ENCODE data around the gene CARD11. TPM values are rescaled to one million over a fixed set of nuclear protein-coding genes. Genes with fewer than 3 reads are reported as not detected.
A peak's percentile ranks its signal among the peaks of the same experiment; 100 is the strongest.

Gene CARD11
- total RNA-seq, 1 donor from 2014 or later = 11.0 TPM

DNA sequence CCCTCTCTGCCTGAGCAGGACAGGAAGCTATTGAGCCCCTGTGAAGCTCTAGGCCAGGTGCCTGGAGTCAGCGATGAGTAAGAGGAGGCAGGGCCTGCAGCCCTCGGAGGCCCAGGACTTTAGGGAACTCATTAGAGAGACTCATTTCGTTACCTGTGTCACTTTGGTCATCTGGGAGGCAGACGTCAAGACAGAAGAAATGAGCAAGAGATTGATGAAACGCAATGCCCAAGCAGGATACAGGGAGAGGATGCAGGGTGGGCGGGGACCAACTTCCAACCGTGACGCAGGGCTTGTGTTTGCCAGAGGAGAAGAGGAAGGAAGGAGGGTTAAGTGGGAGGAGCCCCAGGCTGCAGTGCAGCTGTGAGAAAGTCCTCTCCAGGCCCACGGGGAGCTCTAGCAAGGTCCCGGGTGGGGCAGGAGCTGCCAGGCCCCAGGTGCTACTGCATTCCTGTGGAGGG is 173.2 kb downstream of the CARD11 start:
- Mint-ChIP-seq H3K27me3 (no peaks in the 10 kb centered on the region), H3K4me1 (ENCODE audit: low read depth) (peaks cover 3% of the 10 kb centered on the region), H3K4me3 (ENCODE audit: low read depth) (no peak overlapping the region), H3K27ac (no peak overlapping the region), H3K9me3 (ENCODE audit: low read depth) (no peaks in the 10 kb centered on the region), H3K36me3 (ENCODE audit: insufficient read depth) (no peaks in the 10 kb centered on the region)
- TF ChIP-seq CTCF (IDR thresholded peaks at IDR 0.05; ENCODE audit: unreplicated experiment) = no peak
- DNase-seq (ENCODE audit: low spot score, unreplicated experiment) = no peak

GRCh38 chr7:2869981-2870380 is 173.7 kb downstream of the CARD11 start:
- no peak for DNase-seq (ENCODE audit: low spot score, unreplicated experiment)
- no peak for TF ChIP-seq CTCF (IDR thresholded peaks at IDR 0.05; ENCODE audit: unreplicated experiment)
- Mint-ChIP-seq H3K4me1 (ENCODE audit: low read depth) (peaks cover 3% of the 10 kb centered on the region), H3K4me3 (ENCODE audit: low read depth) (no peak overlapping the region), H3K36me3 (ENCODE audit: insufficient read depth) (no peaks in the 10 kb centered on the region), H3K27ac (no peak overlapping the region), H3K27me3 (no peaks in the 10 kb centered on the region), H3K9me3 (ENCODE audit: low read depth) (no peaks in the 10 kb centered on the region)

GRCh38 chr7:2866601-2867000 is 177.1 kb downstream of the CARD11 start:
- Mint-ChIP-seq H3K4me1 (ENCODE audit: low read depth) (peaks cover 10% of the 10 kb centered on the region), H3K4me3 (ENCODE audit: low read depth) (no peak overlapping the region)

DNA sequence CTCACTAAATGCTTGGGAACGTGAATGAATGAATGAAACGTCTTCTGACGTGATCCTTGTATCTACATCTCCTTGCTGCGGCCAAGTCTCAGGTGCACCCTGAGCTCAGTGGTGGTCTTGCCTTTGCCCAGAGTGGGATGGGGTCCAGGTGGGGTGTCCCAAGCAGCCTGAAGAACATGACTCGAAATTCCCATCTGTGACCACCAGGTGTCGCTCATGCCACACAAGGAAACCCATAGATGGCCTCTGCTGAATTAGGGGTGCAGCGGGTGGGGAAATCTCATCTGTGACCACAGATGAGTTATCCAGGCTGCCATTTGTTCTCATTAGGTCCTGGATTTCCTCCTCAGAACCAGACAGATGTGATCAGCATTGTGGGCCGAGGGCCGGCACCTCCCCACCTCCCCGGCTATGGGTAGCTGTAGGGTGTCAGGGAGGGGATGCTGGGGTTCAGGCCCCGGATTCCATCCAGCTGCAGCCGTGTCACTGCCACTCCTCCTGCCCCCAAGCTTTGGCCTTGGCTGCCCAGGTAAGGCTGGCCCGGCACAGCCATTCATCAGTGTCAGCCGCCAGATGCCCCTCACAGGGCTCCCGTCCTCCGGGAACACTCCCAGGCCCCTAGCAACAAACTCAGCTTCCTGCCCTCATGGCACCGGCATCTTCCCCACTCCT is 178.5 kb downstream of the CARD11 start:
- Mint-ChIP-seq H3K36me3 (ENCODE audit: insufficient read depth) (no peaks in the 10 kb centered on the region), H3K4me3 (ENCODE audit: low read depth) (no peak overlapping the region), H3K4me1 (ENCODE audit: low read depth) (peaks cover 14% of the 10 kb centered on the region), H3K27me3 (no peaks in the 10 kb centered on the region), H3K27ac (no peak overlapping the region), H3K9me3 (ENCODE audit: low read depth) (no peaks in the 10 kb centered on the region)
- TF ChIP-seq CTCF (IDR thresholded peaks at IDR 0.05; ENCODE audit: unreplicated experiment) = peak; percentile 95
- peak; percentile 60 for DNase-seq (ENCODE audit: low spot score, unreplicated experiment)

More at GRCh38 chr7:2866601-2867000, 177.1 kb downstream of the CARD11 start:
- no peak for DNase-seq (ENCODE audit: low spot score, unreplicated experiment)
- H3K27me3 Mint-ChIP-seq = no peaks in the 10 kb centered on the region
- no peak for TF ChIP-seq CTCF (IDR thresholded peaks at IDR 0.05; ENCODE audit: unreplicated experiment)
- no peaks in the 10 kb centered on the region for H3K36me3 Mint-ChIP-seq (ENCODE audit: insufficient read depth)
- no peaks in the 10 kb centered on the region for H3K9me3 Mint-ChIP-seq (ENCODE audit: low read depth)
- no peak overlapping the region for H3K27ac Mint-ChIP-seq

- Mint-ChIP-seq H3K4me1 (ENCODE audit: low read depth) (peaks cover 17% of the 10 kb centered on the region), H3K36me3 (ENCODE audit: insufficient read depth) (no peaks in the 10 kb centered on the region), H3K9me3 (ENCODE audit: low read depth) (no peaks in the 10 kb centered on the region), H3K27ac (peak overlapping the region; percentile 67), H3K4me3 (ENCODE audit: low read depth) (no peak overlapping the region), H3K27me3 (no peaks in the 10 kb centered on the region)
- TF ChIP-seq CTCF (IDR thresholded peaks at IDR 0.05; ENCODE audit: unreplicated experiment) = no peak
- DNase-seq (ENCODE audit: low spot score, unreplicated experiment) = no peak
Observed at GRCh38 chr7:2864204-2864985, 179.3 kb downstream of the CARD11 start.

Measured in progenitor cell of endocrine pancreas (in vitro differentiated cells).